Right cardiac atrium (tissue), 5 donors: ENCODE results near the gene USP48. TPM values are rescaled to one million over a fixed set of nuclear protein-coding genes. Genes with fewer than 3 reads are reported as not detected.

Experiments used
- ATAC-seq, 2 donors: fragments of 200-7000 bp; cut with Tn5 transposase; one replicate each; pipeline versions ENCODE4 v1.8.0 to v1.9.1; 2020; ENCODE audit warnings: moderate library complexity in 2 of 2, mild to moderate bottlenecking in 1 of 2
- DNase-seq, 3 donors: peaks; one replicate each; pipeline ENCODE4 v3.0.0-alpha.2; 2020
- H3K27ac ChIP-seq: one replicate; pipeline ENCODE4 v1.5.1; 2013; ENCODE audit warnings: mild to moderate bottlenecking, low read length, control low read depth, moderate library complexity
- H3K27me3 ChIP-seq: one replicate; pipeline ENCODE4 v1.6.1; 2013; ENCODE audit not compliant: control insufficient read depth, insufficient read depth
- H3K4me1 ChIP-seq: one replicate; pipeline ENCODE4 v1.6.1; 2013; ENCODE audit warnings: low read length; ENCODE audit not compliant: control insufficient read depth, insufficient read depth
- H3K4me3 ChIP-seq: one replicate; pipeline ENCODE4 v1.5.1; 2013; ENCODE audit warnings: low read length, control low read depth
- H3K9me3 ChIP-seq: one replicate; pipeline ENCODE4 v1.6.1; 2013; ENCODE audit warnings: low read length; ENCODE audit not compliant: control insufficient read depth
- WGBS: extraction: QIAGEN DNeasy Blood & Tissue Kit; methylation state at CpG from one replicate; pipeline ENCODE4 v1.1.7; 2013; 5-methylcytosine and 5-hydroxymethylcytosine counted together
- intact Hi-C, 4 donors: fragments of 100-400 bp; cut with DNase I; formaldehyde crosslinking; loops; one replicate each; pipeline versions ENCODE4 v1.11.0 to v1.14.0; 2022 to 2023
- polyA plus RNA-seq: library from polyadenylated mRNA; stranded (reverse); fragments of 200-250 nt; gene quantifications from one replicate; pipeline ENCODE4 v1.2.3, GENCODE V29; 2013
- total RNA-seq, 4 donors: library from RNA; stranded (reverse); fragmentation: NEBNext Ultra II Directional; extraction: Animal tissue kit (Norgen Biotek cat#: 25700); gene quantifications; one replicate each; pipeline ENCODE4 v1.2.1, GENCODE V29; 2021
- donor health status: healthy with polysubstance abuse.
- donor health status: DM: no; HTN: yes; CAD: no.
- donor health status: DM: no; HTN: no; CAD: no.
- donor health status: DM: no; HTN: yes; CAD: no; lungs with severe emphysema.
- donor health status: DM: yes; HTN: yes; CAD: no.

Gene USP48
- total and polyA plus RNA-seq, 5 donors: 19.9 to 49.4 (median 45.7) TPM

GRCh38 chr1:21825393-21825792 lies 42.4 kb upstream of the USP48 start:
- no peak overlapping the region for H3K4me3 ChIP-seq
- ATAC-seq (no peak), DNase-seq (no peak)
- 88% methylated on average over 7 of the region's 7 CpGs for WGBS
- H3K9me3 ChIP-seq: no peaks in the 10 kb centered on the region
- no peak overlapping the region for H3K27ac ChIP-seq
- intact Hi-C loops: no loop called here
- H3K27me3 ChIP-seq: no peaks in the 10 kb centered on the region
- no peaks in the 10 kb centered on the region for H3K4me1 ChIP-seq

- ATAC-seq (no peak), DNase-seq (no peak)
- no peak overlapping the region for H3K27ac ChIP-seq
- H3K4me3 ChIP-seq: no peak overlapping the region
- intact Hi-C loops: no loop called here
- no peaks in the 10 kb centered on the region for H3K27me3 ChIP-seq
- 88% methylated on average over 2 of the region's 2 CpGs for WGBS
- no peaks in the 10 kb centered on the region for H3K9me3 ChIP-seq
- H3K4me1 ChIP-seq: no peaks in the 10 kb centered on the region
Observed at GRCh38 chr1:21824926-21825325, 42.0 kb upstream of the USP48 start.

DNA sequence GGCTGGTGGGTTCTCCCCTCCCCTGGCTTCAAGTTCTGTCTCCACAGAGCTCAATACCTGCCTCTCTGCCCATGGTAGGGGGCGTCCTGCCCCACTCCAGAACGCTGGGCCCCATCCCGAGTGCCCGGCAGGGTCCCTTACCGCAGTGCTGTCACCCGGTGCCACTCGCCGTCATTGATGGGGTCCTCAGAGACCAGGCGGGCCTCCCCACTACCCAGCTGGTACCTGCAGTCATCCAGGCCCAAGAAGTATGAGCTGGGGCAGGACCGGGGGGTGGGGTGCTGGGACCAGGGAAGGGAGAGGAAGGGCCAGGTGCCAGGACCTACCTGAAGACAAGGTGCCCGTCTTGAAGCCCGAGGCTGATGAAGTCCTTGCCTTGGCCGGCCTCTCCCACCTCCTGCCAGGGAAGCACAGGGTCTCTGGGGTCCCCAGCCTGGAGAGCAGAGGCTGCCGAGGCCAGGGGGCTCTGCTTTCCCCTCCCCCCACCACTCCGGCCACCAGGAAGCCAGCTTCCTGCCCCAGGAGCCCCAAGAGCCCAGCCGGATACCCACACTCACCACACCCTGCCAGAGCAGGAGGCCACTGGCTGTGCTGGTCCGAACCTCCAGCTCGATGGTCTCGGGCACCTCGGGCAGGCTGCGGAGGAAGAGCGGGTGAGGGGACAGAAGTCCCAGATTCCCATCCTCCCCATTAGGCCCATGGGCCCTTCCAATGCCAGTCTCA lies 41.2 kb upstream of the USP48 start:
- H3K27me3 ChIP-seq: no peaks in the 10 kb centered on the region
- H3K9me3 ChIP-seq: no peaks in the 10 kb centered on the region
- no peaks in the 10 kb centered on the region for H3K4me1 ChIP-seq
- H3K4me3 ChIP-seq: no peak overlapping the region
- ATAC-seq (no peak), DNase-seq (peak in 1 of 3 donors; percentile 50)
- WGBS: 83% methylated on average over 22 of the region's 22 CpGs
- intact Hi-C loops: no loop called here
- H3K27ac ChIP-seq: no peak overlapping the region

DNA sequence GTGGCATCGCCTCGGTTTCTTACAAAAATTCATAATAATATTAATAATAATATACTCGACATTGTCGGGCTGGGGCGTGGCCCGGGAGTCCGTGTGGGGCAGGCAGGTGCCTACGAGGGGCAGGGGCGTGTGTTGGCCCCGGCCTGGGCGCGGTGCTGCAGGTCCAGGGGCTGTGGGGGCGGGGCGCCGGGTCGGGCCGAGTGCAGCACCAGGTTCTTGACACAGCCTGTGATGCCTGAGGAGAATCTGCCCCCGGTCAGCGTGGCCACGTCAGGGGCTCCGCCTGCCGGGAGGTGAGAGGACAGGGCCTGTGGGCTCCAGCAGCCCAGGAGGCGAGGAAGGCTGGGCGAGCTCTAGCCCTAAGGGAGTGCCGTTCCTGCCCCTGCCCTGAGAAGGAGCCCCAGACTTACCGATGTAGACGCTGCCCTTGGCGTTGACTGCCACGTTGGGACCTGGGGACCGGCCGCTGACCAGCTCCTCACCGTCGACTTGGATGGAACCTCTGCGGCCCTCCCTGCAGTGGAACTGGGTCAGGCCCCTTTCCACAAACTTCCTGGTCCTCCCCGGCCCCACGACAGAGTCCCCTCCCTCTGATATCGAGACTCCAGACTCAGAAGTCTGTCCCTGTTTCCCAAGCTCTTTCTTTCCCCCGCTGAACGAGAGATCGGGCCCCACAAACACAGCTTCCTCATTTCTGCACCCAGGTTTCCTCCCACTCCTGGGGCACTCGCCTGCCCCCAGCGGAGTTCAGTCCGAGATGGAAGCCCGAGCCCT lies 40.4 kb upstream of the USP48 start:
- Histone ChIP-seq H3K27me3 (no peaks in the 10 kb centered on the region), H3K4me3 (no peak overlapping the region), H3K27ac (no peak overlapping the region), H3K9me3 (no peaks in the 10 kb centered on the region), H3K4me1 (no peaks in the 10 kb centered on the region)
- intact Hi-C loops: no loop called here
- DNase-seq (peak in 1 of 3 donors; percentile 51), ATAC-seq (peak in 1 of 2 donors; percentile 10)
- WGBS: 84% methylated on average over 44 of the region's 44 CpGs

- no peak overlapping the region for H3K27ac ChIP-seq
- DNase-seq: peak in 1 of 3 donors; percentile 72
Observed at GRCh38 chr1:21822349-21822748, 39.4 kb upstream of the USP48 start.

DNA sequence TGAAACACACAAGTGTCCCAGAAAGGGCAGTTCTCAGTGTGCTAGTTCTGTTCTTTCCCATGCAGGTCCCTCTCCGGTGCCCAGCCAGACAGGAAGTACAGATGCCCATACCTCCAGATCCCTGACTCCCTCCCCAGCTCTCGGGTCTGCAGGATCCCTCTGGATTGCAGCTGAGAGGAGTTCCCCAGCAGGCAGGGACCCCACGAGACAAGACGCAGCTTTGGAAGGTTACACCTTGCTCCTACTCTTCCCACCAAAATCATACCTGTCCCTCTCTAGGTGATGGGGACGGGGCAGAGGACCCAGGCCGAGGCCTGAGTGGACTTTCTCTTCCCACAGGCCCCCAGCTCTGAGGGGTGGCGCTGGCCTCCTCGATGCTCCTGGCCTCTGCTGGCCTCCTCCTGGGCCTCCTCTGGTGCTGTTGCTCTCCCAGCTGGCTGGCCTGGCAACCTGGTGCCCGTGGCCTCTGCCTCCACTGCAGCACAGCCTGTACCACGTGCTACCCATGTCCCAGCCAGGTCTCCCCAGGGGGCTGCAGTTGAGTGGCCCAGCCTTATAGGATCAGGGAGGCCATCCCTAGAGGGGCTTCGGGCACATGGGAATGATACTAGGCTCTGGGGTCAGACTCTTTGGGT lies 38.6 kb upstream of the USP48 start:
- DNase-seq: no peak
- Histone ChIP-seq H3K4me3 (no peak overlapping the region), H3K9me3 (no peaks in the 10 kb centered on the region), H3K4me1 (no peaks in the 10 kb centered on the region), H3K27me3 (no peaks in the 10 kb centered on the region), H3K27ac (no peak overlapping the region)
- intact Hi-C loops: no loop called here
- ATAC-seq: peak; percentile 0 to 8
- 94% methylated on average over 11 of the region's 11 CpGs for WGBS

More at GRCh38 chr1:21822349-21822748, 39.4 kb upstream of the USP48 start:
- no peaks in the 10 kb centered on the region for H3K9me3 ChIP-seq
- peak; percentile 22 to 49 for ATAC-seq
- H3K4me3 ChIP-seq: no peak overlapping the region
- H3K4me1 ChIP-seq: no peaks in the 10 kb centered on the region
- WGBS: 40% methylated on average over 9 of the region's 9 CpGs
- no peaks in the 10 kb centered on the region for H3K27me3 ChIP-seq
- intact Hi-C loops: no loop called here

DNA sequence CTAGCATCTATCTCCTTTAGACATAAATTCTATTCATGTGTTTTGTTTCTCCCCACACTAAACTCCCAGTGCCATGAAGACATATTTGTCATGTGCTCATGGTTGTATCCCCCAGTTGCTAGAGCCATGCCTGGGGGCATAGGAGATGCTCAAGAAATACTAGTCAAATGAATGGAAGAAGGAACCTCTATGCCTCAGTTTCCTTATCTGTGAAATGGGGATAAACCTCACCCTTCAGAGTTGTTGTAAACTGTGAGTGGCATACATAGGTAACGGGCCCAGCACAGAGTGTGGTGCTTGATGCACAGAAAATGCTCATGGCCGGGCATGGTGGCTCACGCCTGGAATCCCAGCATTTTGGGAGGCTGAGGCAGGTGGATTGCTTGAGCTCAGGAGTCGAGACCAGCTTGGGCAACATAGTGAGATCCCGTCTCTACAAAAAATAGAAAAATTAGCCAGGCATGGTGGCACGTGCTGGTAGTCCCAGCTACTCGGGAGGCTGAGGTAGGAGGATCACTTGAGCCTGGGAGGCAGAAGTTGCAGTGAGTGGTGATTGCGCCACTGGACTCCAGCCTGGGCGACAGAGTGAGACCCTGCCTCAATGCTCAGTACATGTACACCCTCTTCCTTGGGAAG lies 37.8 kb upstream of the USP48 start:
- intact Hi-C loops: no loop called here
- WGBS: 97% methylated on average over 9 of the region's 9 CpGs

DNA sequence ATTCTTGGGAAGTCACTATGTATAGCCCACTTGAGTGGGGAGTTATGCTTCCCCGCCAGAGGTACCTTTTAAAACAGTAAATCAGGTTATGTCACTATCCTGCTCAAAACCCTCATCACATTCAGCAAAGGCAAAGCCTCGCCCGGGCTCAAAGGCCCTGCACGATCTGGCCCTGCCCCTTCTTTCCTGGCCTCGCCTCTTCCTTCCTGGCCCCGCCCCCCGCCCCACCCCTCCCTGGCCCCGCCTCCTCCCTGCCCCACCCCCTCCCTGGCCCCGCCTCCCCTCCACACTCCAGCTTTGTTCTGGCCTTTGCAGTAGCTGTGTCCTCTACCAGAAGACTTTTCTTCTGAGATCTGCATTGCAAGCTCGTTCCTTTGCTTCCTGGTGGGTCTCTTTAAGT lies 35.7 kb upstream of the USP48 start:
- no peak overlapping the region for H3K4me3 ChIP-seq
- H3K27ac ChIP-seq: no peak overlapping the region
- DNase-seq: peak; percentile 59 to 74 (median 70)
- H3K4me1 ChIP-seq: no peaks in the 10 kb centered on the region
- intact Hi-C loops: no loop called here
- WGBS: 28% methylated on average over 10 of the region's 10 CpGs
- H3K27me3 ChIP-seq: no peaks in the 10 kb centered on the region
- ATAC-seq: peak; percentile 23 to 30
- no peaks in the 10 kb centered on the region for H3K9me3 ChIP-seq

More for the DNA sequence above, 37.8 kb upstream of the USP48 start:
- Histone ChIP-seq H3K27ac (no peak overlapping the region), H3K4me1 (no peaks in the 10 kb centered on the region), H3K27me3 (no peaks in the 10 kb centered on the region), H3K9me3 (no peaks in the 10 kb centered on the region), H3K4me3 (no peak overlapping the region)
- DNase-seq (no peak), ATAC-seq (no peak)

GRCh38 chr1:21816602-21817302 lies 33.8 kb upstream of the USP48 start:
- 80% methylated on average over 8 of the region's 8 CpGs for WGBS
- H3K4me3 ChIP-seq: no peak overlapping the region
- H3K9me3 ChIP-seq: no peaks in the 10 kb centered on the region
- H3K27ac ChIP-seq: no peak overlapping the region
- intact Hi-C loops: no loop called here
- H3K27me3 ChIP-seq: no peaks in the 10 kb centered on the region
- no peaks in the 10 kb centered on the region for H3K4me1 ChIP-seq
- ATAC-seq: no peak
- no peak for DNase-seq

DNA sequence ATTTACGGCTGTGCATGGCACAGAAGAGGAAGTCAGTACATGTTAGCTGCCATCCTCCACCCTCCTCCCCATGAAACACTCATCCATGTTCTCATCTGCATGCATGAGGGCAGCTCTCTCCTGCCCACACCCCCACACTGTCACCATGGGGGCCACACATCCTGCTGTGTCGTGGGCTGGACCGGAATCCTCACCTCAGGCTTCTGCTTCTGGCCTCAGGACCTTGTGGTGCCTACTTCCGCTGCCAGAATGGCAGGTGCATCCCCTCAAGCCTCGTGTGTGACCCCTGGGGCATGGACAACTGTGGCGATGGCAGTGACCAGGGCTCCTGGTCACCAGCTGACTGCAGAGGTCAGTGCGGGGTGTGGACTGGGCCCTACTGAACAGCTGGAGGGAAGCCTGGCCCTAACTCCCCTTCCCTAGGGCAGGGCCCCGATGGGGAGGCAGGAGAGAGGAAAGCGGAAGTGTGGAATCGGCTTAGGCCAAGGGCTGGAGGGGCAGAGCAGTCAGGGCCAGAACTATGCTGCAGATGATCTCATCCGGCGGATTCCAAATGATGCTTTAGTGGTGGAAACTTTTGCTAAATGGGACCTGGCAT lies 32.9 kb upstream of the USP48 start:
- intact Hi-C loops: no loop called here
- H3K4me3 ChIP-seq: no peak overlapping the region
- ATAC-seq: peak; percentile 38 to 40
- no peaks in the 10 kb centered on the region for H3K27me3 ChIP-seq
- no peak overlapping the region for H3K27ac ChIP-seq
- H3K4me1 ChIP-seq: no peaks in the 10 kb centered on the region
- DNase-seq: peak in 2 of 3 donors; percentile 53 to 66
- 57% methylated on average over 12 of the region's 12 CpGs for WGBS
- no peaks in the 10 kb centered on the region for H3K9me3 ChIP-seq
